ENCODE measurements around the gene PSME1. TPM values are rescaled to one million over a fixed set of nuclear protein-coding genes. Genes with fewer than 3 reads are reported as not detected.

The PSME1 gene
- total RNA-seq, 2 experiments from 2014 or later, result 498 to 547 TPM

GRCh38 chr14:24122416-24122815 lies 13.6 kb upstream of the PSME1 start:
- no peaks in the 10 kb centered on the region for H3K27me3 Mint-ChIP-seq
- ChIA-PET POLR2A (interaction anchor here (0.6 kb wide), 1 partner anchor 18 kb away, joined by 3 read pairs; no protein-coding TSS in a partner anchor), CTCF (interaction anchor here (0.6 to 1.1 kb wide), 4 partner anchors 13 to 185 kb away, joined by 3 to 4 read pairs (median 4); partner anchors contain the start of gene PSME1)
- DNase-seq, result no peak
- no peaks in the 10 kb centered on the region for H3K9me3 Mint-ChIP-seq
- no peak overlapping the region for H3K27ac Mint-ChIP-seq
- H3K36me3 Mint-ChIP-seq (ENCODE audit: low read depth), result peaks cover 54% of the 10 kb centered on the region
- no peak overlapping the region for H3K4me3 Mint-ChIP-seq
- H3K4me1 Mint-ChIP-seq, result peaks cover 18% of the 10 kb centered on the region

- no peaks in the 10 kb centered on the region for H3K27me3 Mint-ChIP-seq
- no peak overlapping the region for H3K4me3 Mint-ChIP-seq
- no peak overlapping the region for H3K27ac Mint-ChIP-seq
- ChIA-PET POLR2A (interaction anchor here (0.6 kb wide), 1 partner anchor 19 kb away, joined by 3 read pairs; no protein-coding TSS in a partner anchor), CTCF (no interaction called here)
- no peaks in the 10 kb centered on the region for H3K9me3 Mint-ChIP-seq
- peaks cover 49% of the 10 kb centered on the region for H3K36me3 Mint-ChIP-seq (ENCODE audit: low read depth)
- no peak for DNase-seq
- peaks cover 15% of the 10 kb centered on the region for H3K4me1 Mint-ChIP-seq
Observed at GRCh38 chr14:24122898-24123297, 13.1 kb upstream of the PSME1 start.

GRCh38 chr14:24123424-24124417 lies 12.3 kb upstream of the PSME1 start:
- DNase-seq, result no peak
- POLR2A ChIA-PET, result no interaction called here
- H3K9me3 Mint-ChIP-seq, result no peaks in the 10 kb centered on the region
- no peak overlapping the region for H3K4me3 Mint-ChIP-seq
- H3K36me3 Mint-ChIP-seq (ENCODE audit: low read depth), result peaks cover 41% of the 10 kb centered on the region
- no peak overlapping the region for H3K27ac Mint-ChIP-seq
- peaks cover 9% of the 10 kb centered on the region for H3K4me1 Mint-ChIP-seq
- H3K27me3 Mint-ChIP-seq, result no peaks in the 10 kb centered on the region
- CTCF ChIA-PET, result interaction anchor here (0.6 to 2.3 kb wide), 2 partner anchors 14 to 70 kb away, joined by 3 to 7 read pairs; no protein-coding TSS in a partner anchor

- Mint-ChIP-seq H3K27me3 (no peaks in the 10 kb centered on the region), H3K4me1 (peaks cover 11% of the 10 kb centered on the region), H3K36me3 (ENCODE audit: low read depth) (peaks cover 14% of the 10 kb centered on the region), H3K27ac (peak overlapping the region; percentile 3), H3K9me3 (no peaks in the 10 kb centered on the region), H3K4me3 (no peak overlapping the region)
- ChIA-PET POLR2A (no interaction called here), CTCF (interaction anchor here (0.8 to 2.0 kb wide), 4 partner anchors 10 to 12 kb away, joined by 3 to 10 read pairs (median 5); partner anchors contain the start of genes DCAF11 and NRL)
- no peak for DNase-seq
Observed at GRCh38 chr14:24126939-24127338, 9.1 kb upstream of the PSME1 start.

- H3K4me1 Mint-ChIP-seq, result peaks cover 18% of the 10 kb centered on the region
- H3K27ac Mint-ChIP-seq, result no peak overlapping the region
- peaks cover 12% of the 10 kb centered on the region for H3K36me3 Mint-ChIP-seq (ENCODE audit: low read depth)
- ChIA-PET POLR2A (no interaction called here), CTCF (interaction anchor here (0.8 to 1.6 kb wide), 3 partner anchors 10 to 12 kb away, joined by 3 to 5 read pairs (median 5); no protein-coding TSS in a partner anchor)
- DNase-seq, result no peak
- no peaks in the 10 kb centered on the region for H3K27me3 Mint-ChIP-seq
- no peak overlapping the region for H3K4me3 Mint-ChIP-seq
- no peaks in the 10 kb centered on the region for H3K9me3 Mint-ChIP-seq
Observed at GRCh38 chr14:24127673-24128072, 8.3 kb upstream of the PSME1 start.

- no peaks in the 10 kb centered on the region for H3K27me3 Mint-ChIP-seq
- ChIA-PET POLR2A (no interaction called here), CTCF (interaction anchor here (0.7 to 1.2 kb wide), 2 partner anchors 13 to 17 kb away, joined by 3 read pairs; partner anchors contain the start of gene PSME2)
- H3K9me3 Mint-ChIP-seq, result no peaks in the 10 kb centered on the region
- no peak overlapping the region for H3K4me3 Mint-ChIP-seq
- H3K36me3 Mint-ChIP-seq (ENCODE audit: low read depth), result peaks cover 2% of the 10 kb centered on the region
- no peak for DNase-seq
- H3K27ac Mint-ChIP-seq, result no peak overlapping the region
- peaks cover 23% of the 10 kb centered on the region for H3K4me1 Mint-ChIP-seq
Observed at GRCh38 chr14:24129410-24129998, 6.5 kb upstream of the PSME1 start.

GRCh38 chr14:24130380-24130716 lies 5.6 kb upstream of the PSME1 start, which contains the start of gene FITM1:
Gene FITM1 (plus strand): TSS chr14:24130659. CDS start chr14:24131564, 905 bp downstream.
- H3K4me3 Mint-ChIP-seq, result no peak within 1 kb of the TSS
- ChIA-PET CTCF (interaction anchor here (0.7 to 1.2 kb wide), 2 partner anchors 16 to 20 kb away, joined by 3 read pairs; partner anchors contain the start of gene PSME2), POLR2A (no interaction called here)
- H3K36me3 Mint-ChIP-seq (ENCODE audit: low read depth), result no peaks in the 10 kb centered on the region
- DNase-seq, result no peak
- peaks cover 27% of the 10 kb centered on the region for H3K4me1 Mint-ChIP-seq
- H3K27ac Mint-ChIP-seq, result no peak within 1 kb of the TSS
- H3K9me3 Mint-ChIP-seq, result no peaks in the 10 kb centered on the region
- no peaks in the 10 kb centered on the region for H3K27me3 Mint-ChIP-seq

GRCh38 chr14:24130717-24131548 lies 5.1 kb upstream of the PSME1 start:
- no peak overlapping the region for H3K27ac Mint-ChIP-seq
- DNase-seq, result no peak
- peaks cover 29% of the 10 kb centered on the region for H3K4me1 Mint-ChIP-seq
- H3K4me3 Mint-ChIP-seq, result no peak overlapping the region
- H3K36me3 Mint-ChIP-seq (ENCODE audit: low read depth), result no peaks in the 10 kb centered on the region
- no peaks in the 10 kb centered on the region for H3K9me3 Mint-ChIP-seq
- CTCF ChIA-PET, result interaction anchor here (0.7 kb wide), 1 partner anchor 21 kb away, joined by 3 read pairs; no protein-coding TSS in a partner anchor
- POLR2A ChIA-PET, result no interaction called here
- no peaks in the 10 kb centered on the region for H3K27me3 Mint-ChIP-seq

GRCh38 chr14:24131549-24131966 lies 4.4 kb upstream of the PSME1 start:
- POLR2A ChIA-PET, result no interaction called here
- CTCF ChIA-PET, result interaction anchor here (0.8 to 1.2 kb wide), 4 partner anchors 15 to 41 kb away, joined by 3 to 4 read pairs (median 4); partner anchors contain the start of gene IRF9
- peak overlapping the region; percentile 50 for H3K27ac Mint-ChIP-seq
- DNase-seq, result no peak
- H3K36me3 Mint-ChIP-seq (ENCODE audit: low read depth), result peaks cover 2% of the 10 kb centered on the region
- H3K9me3 Mint-ChIP-seq, result no peaks in the 10 kb centered on the region
- no peak overlapping the region for H3K4me3 Mint-ChIP-seq
- peaks cover 29% of the 10 kb centered on the region for H3K4me1 Mint-ChIP-seq
- no peaks in the 10 kb centered on the region for H3K27me3 Mint-ChIP-seq

- H3K27ac Mint-ChIP-seq, result peak overlapping the region; percentile 85
- DNase-seq, result no peak
Observed at GRCh38 chr14:24132061-24132685, 3.8 kb upstream of the PSME1 start.

GRCh38 chr14:24132976-24133375 lies 3.0 kb upstream of the PSME1 start:
- Mint-ChIP-seq H3K27me3 (no peaks in the 10 kb centered on the region), H3K4me1 (peaks cover 39% of the 10 kb centered on the region), H3K36me3 (ENCODE audit: low read depth) (peaks cover 13% of the 10 kb centered on the region), H3K9me3 (no peaks in the 10 kb centered on the region), H3K27ac (peak overlapping the region; percentile 85), H3K4me3 (no peak overlapping the region)
- ChIA-PET CTCF (interaction anchor here (0.7 to 2.4 kb wide), 3 partner anchors 8 to 25 kb away, joined by 3 to 7 read pairs (median 3); partner anchors contain the start of genes DCAF11, EMC9 and NRL), POLR2A (interaction anchor here (0.7 kb wide), 1 partner anchor 577 kb away, joined by 8 read pairs; the partner anchor contains the start of gene THTPA)
- no peak for DNase-seq

More at GRCh38 chr14:24132061-24132685, 3.8 kb upstream of the PSME1 start:
- Mint-ChIP-seq H3K4me3 (no peak overlapping the region), H3K36me3 (ENCODE audit: low read depth) (peaks cover 8% of the 10 kb centered on the region), H3K27me3 (no peaks in the 10 kb centered on the region), H3K9me3 (no peaks in the 10 kb centered on the region), H3K4me1 (peaks cover 34% of the 10 kb centered on the region)
- ChIA-PET CTCF (interaction anchor here (0.8 to 2.4 kb wide), 6 partner anchors 9 to 42 kb away, joined by 3 to 7 read pairs (median 4); partner anchors contain the start of genes DCAF11, EMC9, IRF9 and NRL), POLR2A (no interaction called here)
